Smooth muscle cell (in vitro differentiated cells): ENCODE data around the gene GPR171. TPM values are rescaled to one million over a fixed set of nuclear protein-coding genes. Genes with fewer than 3 reads are reported as not detected.
A peak's percentile ranks its signal among the peaks of the same experiment; 100 is the strongest.

ENCODE experiments used
- DNase-seq: peaks from one replicate; lab custom pipeline; 2025; ENCODE audit not compliant: unreplicated experiment; lab: John Stamatoyannopoulos, UW
- H2AFZ ChIP-seq: fragments of 200-600 bp; sonication (generic); 2 replicates; pipeline ENCODE4 v1.6.0; 2016; ENCODE audit warnings: antibody characterized with exemption, low read depth, mild to moderate bottlenecking
- H3F3A ChIP-seq: fragments of 200-600 bp; sonication (generic); 2 replicates; pipeline ENCODE4 v1.6.0; 2017; ENCODE audit warnings: antibody characterized with exemption, low read depth
- H3K27ac ChIP-seq: fragments of 200-600 bp; sonication (generic); 2 replicates; pipeline ENCODE4 v1.5.1; 2016; ENCODE audit warnings: low read depth, mild to moderate bottlenecking
- H3K27me3 ChIP-seq: fragments of 200-600 bp; sonication (generic); 2 replicates; pipeline ENCODE4 v1.6.1; 2016; ENCODE audit warnings: low read depth, mild to moderate bottlenecking
- H3K36me3 ChIP-seq: fragments of 200-600 bp; sonication (generic); 2 replicates; pipeline ENCODE4 v1.5.1; 2016; ENCODE audit warnings: low read depth
- H3K4me1 ChIP-seq: fragments of 200-600 bp; sonication (generic); 2 replicates; pipeline ENCODE4 v1.5.1; 2016; ENCODE audit warnings: low read depth
- H3K4me2 ChIP-seq: fragments of 200-600 bp; sonication (generic); 2 replicates; pipeline ENCODE4 v1.6.0; 2016; ENCODE audit warnings: mild to moderate bottlenecking
- H3K4me3 ChIP-seq: fragments of 200-600 bp; sonication (generic); 2 replicates; pipeline ENCODE4 v1.5.1; 2016; ENCODE audit warnings: mild to moderate bottlenecking
- H3K79me2 ChIP-seq: fragments of 200-600 bp; sonication (generic); 2 replicates; pipeline ENCODE4 v1.6.0; 2016; ENCODE audit warnings: low read depth, mild to moderate bottlenecking
- H3K9ac ChIP-seq: fragments of 200-600 bp; sonication (generic); 2 replicates; pipeline ENCODE4 v1.6.0; 2016; ENCODE audit warnings: low read depth
- H3K9me3 ChIP-seq: fragments of 200-600 bp; sonication (generic); replicated peaks from 2 replicates; pipeline ENCODE4 v1.5.1; 2016; ENCODE audit warnings: low read depth
- H4K20me1 ChIP-seq: fragments of 200-600 bp; sonication (generic); 2 replicates; pipeline ENCODE4 v1.6.0; 2016; ENCODE audit warnings: low read depth
- WGBS: methylation state at CpG from one replicate; pipeline ENCODE4 v1.1.7; 2016; ENCODE audit warnings: low lambda C conversion rate; 5-methylcytosine and 5-hydroxymethylcytosine counted together
- polyA plus RNA-seq: library from polyadenylated mRNA; unstranded; fragments of >200 nt; fragmentation: Nextera tagmentation; extraction: Ambion mirVana; gene quantifications from 2 replicates; pipeline ENCODE4 v1.2.1, GENCODE V29; 2016
- total RNA-seq: library from RNA; depleted of rRNA; stranded (reverse); fragments of >200 nt; gene quantifications from 2 replicates; pipeline ENCODE4 v1.2.3, GENCODE V29; 2014
- TF ChIP-seq, protein P1 (sequence below): fragments of 200-600 bp; sonication (generic); IDR thresholded peaks from 2 replicates; pipeline ENCODE4 v1.5.1; 2017; ENCODE audit warnings: borderline replicate concordance, mild to moderate bottlenecking, antibody characterized with exemption; ENCODE audit not compliant: insufficient read depth, poor library complexity, severe bottlenecking

GPR171 gene
- total and polyA plus RNA-seq, 2 experiments from 2014 or later = 4.2 TPM; not detected in 1

DNA sequence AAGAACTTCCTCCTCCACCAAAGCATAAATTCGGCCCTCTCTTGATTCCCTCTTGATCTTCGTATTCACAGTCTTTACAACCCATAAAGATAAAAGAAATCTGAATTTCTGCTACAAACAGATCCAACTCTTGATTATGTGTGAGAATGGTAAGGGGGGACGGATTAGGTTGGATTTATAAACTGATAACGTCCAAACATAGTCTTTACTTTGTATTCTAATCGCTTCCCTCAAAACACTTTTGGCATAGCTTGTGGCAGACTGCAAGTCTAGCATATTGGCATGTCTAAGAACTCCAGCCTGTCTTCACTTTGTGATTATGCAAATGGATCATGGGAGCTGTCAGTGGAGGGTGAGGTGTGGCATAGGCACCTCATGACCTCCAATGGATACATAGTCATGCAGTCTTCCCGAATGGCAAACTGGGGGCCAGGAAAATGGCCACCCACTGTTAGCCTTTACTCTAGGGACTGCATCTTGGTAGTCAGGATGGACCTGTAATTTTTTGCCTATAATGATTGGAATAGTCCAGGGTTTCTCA, 24.3 kb upstream of the GPR171 start:
- Histone ChIP-seq H3K36me3 (no peaks in the 10 kb centered on the region), H3K9me3 (no peaks in the 10 kb centered on the region), H3F3A (peaks cover 5% of the 10 kb centered on the region), H4K20me1 (no peaks in the 10 kb centered on the region), H3K9ac (no peak overlapping the region), H3K27ac (peak overlapping the region; percentile 15), H3K4me1 (peaks cover 11% of the 10 kb centered on the region), H3K4me3 (no peak overlapping the region), H3K27me3 (no peaks in the 10 kb centered on the region), H3K79me2 (no peaks in the 10 kb centered on the region), H2AFZ (no peak overlapping the region), H3K4me2 (peak overlapping the region; percentile 60)
- DNase-seq = no peak
- 56% methylated on average over 6 of the region's 6 CpGs for WGBS
- TF ChIP-seq, protein P1, sequence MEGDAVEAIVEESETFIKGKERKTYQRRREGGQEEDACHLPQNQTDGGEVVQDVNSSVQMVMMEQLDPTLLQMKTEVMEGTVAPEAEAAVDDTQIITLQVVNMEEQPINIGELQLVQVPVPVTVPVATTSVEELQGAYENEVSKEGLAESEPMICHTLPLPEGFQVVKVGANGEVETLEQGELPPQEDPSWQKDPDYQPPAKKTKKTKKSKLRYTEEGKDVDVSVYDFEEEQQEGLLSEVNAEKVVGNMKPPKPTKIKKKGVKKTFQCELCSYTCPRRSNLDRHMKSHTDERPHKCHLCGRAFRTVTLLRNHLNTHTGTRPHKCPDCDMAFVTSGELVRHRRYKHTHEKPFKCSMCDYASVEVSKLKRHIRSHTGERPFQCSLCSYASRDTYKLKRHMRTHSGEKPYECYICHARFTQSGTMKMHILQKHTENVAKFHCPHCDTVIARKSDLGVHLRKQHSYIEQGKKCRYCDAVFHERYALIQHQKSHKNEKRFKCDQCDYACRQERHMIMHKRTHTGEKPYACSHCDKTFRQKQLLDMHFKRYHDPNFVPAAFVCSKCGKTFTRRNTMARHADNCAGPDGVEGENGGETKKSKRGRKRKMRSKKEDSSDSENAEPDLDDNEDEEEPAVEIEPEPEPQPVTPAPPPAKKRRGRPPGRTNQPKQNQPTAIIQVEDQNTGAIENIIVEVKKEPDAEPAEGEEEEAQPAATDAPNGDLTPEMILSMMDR = no peak

DNA sequence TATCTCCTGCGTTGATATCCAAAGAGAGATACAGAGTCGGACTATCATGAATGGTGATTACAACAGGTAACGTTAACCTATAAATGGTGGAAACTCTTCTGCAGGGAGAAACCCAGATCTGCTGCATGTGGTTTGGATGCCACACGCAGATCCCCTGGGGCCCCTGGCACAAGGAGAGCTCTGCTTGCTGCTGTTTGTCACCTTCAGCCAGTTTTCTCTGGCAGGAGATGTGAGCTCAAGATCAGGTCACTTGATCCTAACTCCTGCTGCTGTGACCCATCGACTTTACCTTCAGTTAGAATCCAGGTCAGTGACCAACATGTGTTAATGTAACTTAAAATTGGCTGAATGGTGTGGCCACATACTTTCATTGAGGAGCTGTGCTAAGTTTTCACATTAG, 23.8 kb upstream of the GPR171 start:
- H3K27ac ChIP-seq = peak overlapping the region; percentile 15
- WGBS = 84% methylated on average over 5 of the region's 5 CpGs
- H3K4me2 ChIP-seq = peak overlapping the region; percentile 20

GRCh38 chr3:151226088-151226563, 23.1 kb upstream of the GPR171 start:
- peaks cover 11% of the 10 kb centered on the region for H3K4me1 ChIP-seq
- H3K4me2 ChIP-seq = peak overlapping the region; percentile 20
- WGBS = 30% methylated on average over 4 of the region's 4 CpGs
- no peaks in the 10 kb centered on the region for H3K36me3 ChIP-seq
- TF ChIP-seq, protein P1 = no peak
- DNase-seq = no peak
- no peaks in the 10 kb centered on the region for H3K27me3 ChIP-seq
- peak overlapping the region; percentile 15 for H3K27ac ChIP-seq
- H2AFZ ChIP-seq = no peak overlapping the region
- no peaks in the 10 kb centered on the region for H3K9me3 ChIP-seq
- H3K79me2 ChIP-seq = no peaks in the 10 kb centered on the region
- peaks cover 5% of the 10 kb centered on the region for H3F3A ChIP-seq
- H4K20me1 ChIP-seq = no peaks in the 10 kb centered on the region
- no peak overlapping the region for H3K4me3 ChIP-seq
- no peak overlapping the region for H3K9ac ChIP-seq

More for the DNA sequence above, 23.8 kb upstream of the GPR171 start:
- H3K4me3 ChIP-seq = no peak overlapping the region
- DNase-seq = no peak
- H3F3A ChIP-seq = peaks cover 5% of the 10 kb centered on the region
- H3K9me3 ChIP-seq = no peaks in the 10 kb centered on the region
- no peaks in the 10 kb centered on the region for H3K36me3 ChIP-seq
- no peak overlapping the region for H3K9ac ChIP-seq
- TF ChIP-seq, protein P1 = peak; percentile 1
- no peaks in the 10 kb centered on the region for H3K27me3 ChIP-seq
- no peaks in the 10 kb centered on the region for H4K20me1 ChIP-seq
- no peaks in the 10 kb centered on the region for H3K79me2 ChIP-seq
- no peak overlapping the region for H2AFZ ChIP-seq
- peaks cover 11% of the 10 kb centered on the region for H3K4me1 ChIP-seq
